Breast epithelium (tissue), 3 donors: Measurements from ENCODE around the gene ZNF418.
"Not testable (repeated sequence)": the region's sequence is repeated elsewhere in the genome, so short reads cannot be mapped to it uniquely, and the experiment has no call there.

Experiments used
- POLR2AphosphoS5 ChIP-seq, 3 donors: sonication (generic); formaldehyde crosslinking; IDR thresholded peaks; one replicate each; pipeline ENCODE4 v1.6.1; 2017; ENCODE audit warnings: antibody characterized with exemption in 3 of 3
- TF ChIP-seq, protein P1 (sequence below), 3 donors: fragments of 450-650 bp; IDR thresholded peaks; one replicate each; pipeline ENCODE4 v1.5.1; 2016 to 2017; ENCODE audit warnings: antibody characterized with exemption in 3 of 3, mild to moderate bottlenecking in 3 of 3, moderate library complexity in 3 of 3

DNA sequence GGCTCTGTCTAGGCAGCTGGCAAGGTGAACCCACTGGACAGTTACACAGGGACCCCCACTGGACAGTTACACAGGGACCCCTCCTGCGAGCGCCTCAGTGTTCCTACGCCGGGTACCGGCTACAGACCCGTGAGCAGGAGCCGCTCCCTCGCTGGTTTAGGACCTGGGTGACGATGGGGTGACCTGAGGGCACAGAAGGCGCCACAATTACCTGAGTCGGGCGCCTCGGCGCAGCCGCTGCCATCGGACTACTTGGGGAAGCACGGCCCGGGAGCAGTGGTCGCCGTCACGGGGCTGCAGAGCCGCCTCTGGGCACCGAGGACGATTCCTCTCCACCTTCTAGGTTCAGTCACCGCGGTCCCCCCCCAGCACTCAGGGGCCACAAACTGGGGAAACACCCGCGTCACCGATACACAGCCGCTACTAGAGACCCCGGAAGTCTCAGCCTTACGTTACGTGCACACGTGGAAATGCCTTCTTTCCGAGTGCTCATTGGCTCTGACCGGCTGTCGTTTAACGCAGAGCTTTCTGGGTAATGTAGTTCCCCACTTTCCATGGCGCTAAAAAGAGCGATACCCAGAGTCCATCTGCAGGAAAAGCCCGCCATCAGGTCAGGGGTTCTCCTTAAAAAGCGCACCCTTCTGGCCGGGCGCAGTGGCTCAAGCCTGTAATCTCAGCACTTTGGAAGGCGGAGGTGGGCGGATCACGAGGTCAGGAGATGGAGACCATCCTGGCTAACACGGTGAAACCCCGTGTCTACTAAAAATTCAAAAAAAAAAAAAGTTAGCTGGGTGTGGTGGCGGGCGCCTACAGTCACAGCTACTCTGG, 18.8 kb downstream of the ZNF418 start, which contains the start of gene ZNF417:
- TF ChIP-seq, protein P1, sequence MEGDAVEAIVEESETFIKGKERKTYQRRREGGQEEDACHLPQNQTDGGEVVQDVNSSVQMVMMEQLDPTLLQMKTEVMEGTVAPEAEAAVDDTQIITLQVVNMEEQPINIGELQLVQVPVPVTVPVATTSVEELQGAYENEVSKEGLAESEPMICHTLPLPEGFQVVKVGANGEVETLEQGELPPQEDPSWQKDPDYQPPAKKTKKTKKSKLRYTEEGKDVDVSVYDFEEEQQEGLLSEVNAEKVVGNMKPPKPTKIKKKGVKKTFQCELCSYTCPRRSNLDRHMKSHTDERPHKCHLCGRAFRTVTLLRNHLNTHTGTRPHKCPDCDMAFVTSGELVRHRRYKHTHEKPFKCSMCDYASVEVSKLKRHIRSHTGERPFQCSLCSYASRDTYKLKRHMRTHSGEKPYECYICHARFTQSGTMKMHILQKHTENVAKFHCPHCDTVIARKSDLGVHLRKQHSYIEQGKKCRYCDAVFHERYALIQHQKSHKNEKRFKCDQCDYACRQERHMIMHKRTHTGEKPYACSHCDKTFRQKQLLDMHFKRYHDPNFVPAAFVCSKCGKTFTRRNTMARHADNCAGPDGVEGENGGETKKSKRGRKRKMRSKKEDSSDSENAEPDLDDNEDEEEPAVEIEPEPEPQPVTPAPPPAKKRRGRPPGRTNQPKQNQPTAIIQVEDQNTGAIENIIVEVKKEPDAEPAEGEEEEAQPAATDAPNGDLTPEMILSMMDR (IDR thresholded peaks at IDR 0.05), result not testable (repeated sequence)
- TF ChIP-seq POLR2AphosphoS5 (IDR thresholded peaks at IDR 0.05), result peak in 1 of 3 donors; percentile 85
